B cell (primary cell): ENCODE results near the gene SGIP1. TPM values are rescaled to one million over a fixed set of nuclear protein-coding genes. Genes with fewer than 3 reads are reported as not detected.

ENCODE experiments used
- ATAC-seq: fragments of 200-7000 bp; cut with Tn5 transposase; one replicate; pipeline ENCODE4 v1.10.0; 2021; ENCODE audit warnings: low read depth, mild to moderate bottlenecking, moderate number of reproducible peaks, moderate library complexity
- CTCF ChIA-PET: fragments of 350-600 bp; sonication (Branson Sonifier 250); formaldehyde crosslinking; loops from one replicate; lab custom pipeline; 2021; ENCODE audit warnings: antibody characterized with exemption, inconsistent platforms; lab: Charles Lee
- POLR2A ChIA-PET: fragments of 350-600 bp; sonication (Branson Sonifier 250); formaldehyde crosslinking; loops from one replicate; lab custom pipeline; 2021; ENCODE audit warnings: antibody characterized with exemption; lab: Charles Lee
- DNase-seq: peaks from one replicate; pipeline ENCODE4 v3.0.0; 2013
- H2AFZ ChIP-seq: 2 replicates; pipeline ENCODE4 v1.6.1; 2012; ENCODE audit warnings: mild to moderate bottlenecking, low read depth, low read length; ENCODE audit not compliant: insufficient read depth, poor library complexity, severe bottlenecking
- H3K27ac ChIP-seq, 2 donors: 1 replicate in 1 of 2; 2 replicates in 1 of 2; pipeline ENCODE4 v1.5.1; 2012 to 2013; ENCODE audit warnings: low read length in 2 of 2, mild to moderate bottlenecking in 2 of 2, moderate library complexity in 1 of 2
- H3K27me3 ChIP-seq, 4 experiments: fragments of 200-600 bp in 1 of 4; sonication (generic) in 1 of 4; replicated peaks in 1 of 4; 1 replicate in 2 of 4; 2 replicates in 2 of 4; pipeline versions ENCODE4 v1.6.1 to v1.7.0; 2013 to 2016; ENCODE audit warnings: low read length in 3 of 4, mild to moderate bottlenecking in 2 of 4, mixed read lengths in 1 of 4, moderate library complexity in 1 of 4; ENCODE audit not compliant: insufficient read depth in 4 of 4, control insufficient read depth in 3 of 4; ENCODE audit errors: control extremely low read depth in 1 of 4
- H3K36me3 ChIP-seq, 2 experiments: replicated peaks in 1 of 2; 1 replicate in 1 of 2; 2 replicates in 1 of 2; pipeline versions ENCODE4 v1.6.1 to v1.7.1; 2013; ENCODE audit warnings: low read length in 1 of 2; ENCODE audit not compliant: insufficient read depth in 2 of 2, control insufficient read depth in 1 of 2; ENCODE audit errors: control extremely low read depth in 1 of 2, extremely low read depth in 1 of 2
- H3K4me1 ChIP-seq, 2 donors: fragments of 200-600 bp in 1 of 2; sonication (generic) in 1 of 2; 1 replicate in 1 of 2; 2 replicates in 1 of 2; pipeline versions ENCODE4 v1.5.1 to v1.6.1; 2013 to 2017; ENCODE audit warnings: low read length in 2 of 2; ENCODE audit not compliant: control insufficient read depth in 2 of 2, insufficient read depth in 2 of 2
- H3K4me2 ChIP-seq: replicated peaks from 2 replicates; pipeline ENCODE3; 2012; ENCODE audit warnings: mild to moderate bottlenecking, low read depth, low read length; ENCODE audit not compliant: poor library complexity, severe bottlenecking
- H3K4me3 ChIP-seq, 5 experiments: fragments of 200-600 bp in 1 of 5; sonication (generic) in 1 of 5; 1 replicate in 3 of 5; 2 replicates in 2 of 5; pipeline versions ENCODE4 v1.5.1 to v1.7.0; 2011 to 2016; ENCODE audit warnings: low read length in 4 of 5, mild to moderate bottlenecking in 4 of 5, low read depth in 2 of 5, control low read depth in 1 of 5, moderate library complexity in 1 of 5; ENCODE audit not compliant: insufficient read depth in 1 of 5; ENCODE audit errors: control extremely low read depth in 1 of 5, extremely low read depth in 1 of 5
- H3K79me2 ChIP-seq: fragments of 200-600 bp; sonication (generic); one replicate; pipeline ENCODE4 v1.6.0; 2016; ENCODE audit warnings: low read length; ENCODE audit not compliant: control insufficient read depth, insufficient read depth
- H3K9ac ChIP-seq: fragments of 200-600 bp; sonication (generic); 2 replicates; pipeline ENCODE4 v1.6.1; 2017; ENCODE audit warnings: mild to moderate bottlenecking, low read length, moderate library complexity
- H3K9me3 ChIP-seq, 3 donors: one replicate each; pipeline versions ENCODE4 v1.6.1 to v1.7.1; 2013; ENCODE audit warnings: low read length in 2 of 3; ENCODE audit not compliant: control insufficient read depth in 2 of 3, insufficient read depth in 1 of 3; ENCODE audit errors: control extremely low read depth in 1 of 3
- H4K20me1 ChIP-seq: 2 replicates; pipeline ENCODE4 v1.6.0; 2012; ENCODE audit warnings: mild to moderate bottlenecking, low read length; ENCODE audit not compliant: insufficient read depth, control insufficient read depth, poor library complexity, severe bottlenecking
- H3K27ac Mint-ChIP-seq: one replicate; pipeline ENCODE4 v1.8.0; 2021; ENCODE audit warnings: mixed read lengths
- H3K27me3 Mint-ChIP-seq: one replicate; pipeline ENCODE4 v1.8.0; 2021; ENCODE audit warnings: mixed read lengths
- H3K4me1 Mint-ChIP-seq: one replicate; pipeline ENCODE4 v1.8.0; 2021; ENCODE audit warnings: mixed read lengths
- H3K4me3 Mint-ChIP-seq: one replicate; pipeline ENCODE4 v1.8.0; 2021; ENCODE audit warnings: mixed read lengths
- H3K9me3 Mint-ChIP-seq: one replicate; pipeline ENCODE4 v1.8.0; 2022; ENCODE audit warnings: mixed read lengths; ENCODE audit not compliant: insufficient read depth
- CTCF ChIP-seq: fragments of 200-600 bp; IDR thresholded peaks from one replicate; pipeline ENCODE4 v1.8.0; 2022; ENCODE audit warnings: antibody characterized with exemption, mild to moderate bottlenecking
- EZH2 ChIP-seq: IDR thresholded peaks from 2 replicates; pipeline ENCODE4 v1.6.1; 2012; ENCODE audit warnings: borderline replicate concordance, low read depth, mild to moderate bottlenecking, moderate library complexity, low read length; ENCODE audit not compliant: insufficient read depth, poor library complexity, severe bottlenecking
- WGBS: methylation state at CpG from one replicate; pipeline ENCODE4 v1.1.5; 2013; ENCODE audit warnings: missing lambda C conversion rate; ENCODE audit not compliant: insufficient coverage; 5-methylcytosine and 5-hydroxymethylcytosine counted together
- intact Hi-C: fragments of 100-400 bp; cut with micrococcal nuclease; formaldehyde crosslinking; loops from one replicate; pipeline ENCODE4 v1.10.0; 2022
- polyA plus RNA-seq: library from polyadenylated mRNA; depleted of rRNA; stranded (reverse); fragments of >200 nt; gene quantifications from 2 replicates; pipeline ENCODE4 v1.2.3, GENCODE V29; 2012
- total RNA-seq, 2 donors: library from RNA; stranded (reverse); fragments of 120-200 nt in 1 of 2; gene quantifications; 1 replicate in 1 of 2; 2 replicates in 1 of 2; pipeline versions ENCODE4 v1.2.3 to v1.2.4, GENCODE V29; 2013 to 2022

Gene SGIP1
- total and polyA plus RNA-seq, 2 donors (not counting 1 experiment from before 2014, with no cell fraction given) = not detected

GRCh38 chr1:66617362-66618184, 83.6 kb downstream of the SGIP1 start:
- intact Hi-C loops = no loop called here

More at GRCh38 chr1:66617362-66618184, 83.6 kb downstream of the SGIP1 start:
- no peaks in the 10 kb centered on the region for H3K36me3 ChIP-seq
- TF ChIP-seq EZH2 (no peak), CTCF (no peak)
- H4K20me1 ChIP-seq = no peaks in the 10 kb centered on the region
- H3K9me3 ChIP-seq = no peaks in the 10 kb centered on the region
- no peak overlapping the region for H3K4me3 ChIP-seq
- Mint-ChIP-seq H3K9me3 (no peaks in the 10 kb centered on the region), H3K27me3 (no peaks in the 10 kb centered on the region), H3K4me3 (no peak overlapping the region), H3K27ac (no peak overlapping the region), H3K4me1 (no peaks in the 10 kb centered on the region)
- ChIA-PET CTCF (no interaction called here), POLR2A (no interaction called here)
- no peak overlapping the region for H2AFZ ChIP-seq
- no peaks in the 10 kb centered on the region for H3K79me2 ChIP-seq
- H3K4me1 ChIP-seq = no peaks in the 10 kb centered on the region
- H3K27ac ChIP-seq = no peak overlapping the region
- H3K27me3 ChIP-seq = no peaks in the 10 kb centered on the region
- no peak overlapping the region for H3K4me2 ChIP-seq
- no peak for ATAC-seq
- H3K9ac ChIP-seq = no peak overlapping the region
- no CpG with 5 or more reads among the region's 4 CpGs for WGBS
- DNase-seq = no peak
